Stimulated activated CD4-positive, alpha-beta T cell treated with anti-CD3 and anti-CD28 coated beads, Interleukin-4, amount 100 ng/mL, for 4 hours (primary cell): ENCODE data around the gene DNAH9.
"Not testable (repeated sequence)": the region's sequence is repeated elsewhere in the genome, so short reads cannot be mapped to it uniquely, and the experiment has no call there.

Experiments used
- DNase-seq, 2 experiments: peaks; one replicate each; pipeline ENCODE4 v3.0.0-alpha.2; 2020

Gene DNAH9

DNA sequence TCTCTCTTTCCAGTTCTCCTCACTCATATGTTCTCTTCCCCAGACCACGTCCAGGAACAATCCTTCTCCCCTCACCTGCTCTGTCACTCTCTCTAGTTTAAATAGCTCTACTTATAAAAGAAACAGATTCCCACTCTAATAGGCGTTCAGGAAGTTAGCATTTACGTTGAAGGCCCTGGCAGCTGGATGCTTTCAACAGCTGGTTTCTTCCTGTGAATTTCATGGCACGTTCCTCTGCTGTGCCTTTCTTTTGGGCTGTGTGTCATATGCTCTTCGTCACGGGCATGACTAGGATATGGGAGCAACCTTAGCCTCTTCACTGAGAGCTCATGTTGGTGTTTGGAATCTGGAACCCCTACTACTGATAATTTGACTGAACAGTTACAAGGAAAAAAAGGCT lies 325.8 kb downstream of the DNAH9 start:
- no peak for DNase-seq

DNA sequence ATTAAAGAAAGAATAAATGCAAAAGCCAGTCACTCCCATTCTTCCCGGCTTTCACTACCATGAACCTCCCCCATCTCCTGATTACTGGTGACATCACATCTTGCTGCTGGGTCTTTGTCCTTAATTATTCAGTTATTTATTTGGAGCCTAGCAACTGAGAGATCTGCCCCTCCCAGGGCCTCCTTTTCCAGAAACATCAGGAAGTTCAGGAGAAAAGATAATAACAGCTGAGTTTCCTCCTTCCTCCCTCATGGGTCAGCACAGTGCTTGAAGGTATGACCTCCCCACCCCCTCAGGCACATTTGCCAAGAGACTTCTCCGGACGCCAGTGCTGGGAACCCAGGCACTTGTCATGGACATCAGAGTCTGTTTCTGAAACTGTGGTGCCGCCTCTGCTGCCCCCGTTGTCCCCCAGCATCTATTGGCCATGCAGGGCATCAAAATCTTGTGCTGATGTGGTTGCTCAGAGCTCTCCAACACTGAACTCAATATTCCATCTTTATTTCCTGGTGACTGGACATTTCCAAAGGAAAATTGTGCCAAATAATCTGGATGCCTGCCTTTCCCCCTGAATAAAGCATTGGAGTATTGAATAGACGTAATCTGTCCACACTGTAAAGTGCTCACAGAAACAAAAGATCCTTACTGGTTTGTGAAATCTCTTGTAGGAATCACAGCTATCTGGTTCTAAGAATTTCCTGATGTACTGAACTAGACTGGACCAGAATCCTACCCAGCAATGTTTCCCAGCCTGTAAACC lies 327.2 kb downstream of the DNAH9 start:
- no peak for DNase-seq

DNA sequence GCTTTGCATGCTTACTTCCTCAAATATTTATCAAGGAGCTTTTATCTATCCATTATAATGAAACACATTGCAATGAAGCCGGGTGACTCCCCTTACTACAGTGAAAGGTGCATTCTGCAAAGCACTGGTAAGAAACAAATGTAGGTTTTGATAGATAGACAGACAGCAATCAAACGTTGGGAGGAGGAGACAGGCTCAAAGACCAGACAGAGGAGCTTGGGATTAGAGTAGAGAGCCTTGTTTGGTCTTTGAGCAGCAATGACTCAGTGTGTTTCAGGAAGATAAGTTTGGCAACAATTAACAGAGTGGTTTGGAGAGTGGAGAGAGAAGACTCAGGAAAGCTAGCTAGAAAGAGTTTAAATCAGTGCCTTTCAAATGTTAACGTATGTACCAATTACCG lies 330.2 kb downstream of the DNAH9 start:
- no peak for DNase-seq

DNA sequence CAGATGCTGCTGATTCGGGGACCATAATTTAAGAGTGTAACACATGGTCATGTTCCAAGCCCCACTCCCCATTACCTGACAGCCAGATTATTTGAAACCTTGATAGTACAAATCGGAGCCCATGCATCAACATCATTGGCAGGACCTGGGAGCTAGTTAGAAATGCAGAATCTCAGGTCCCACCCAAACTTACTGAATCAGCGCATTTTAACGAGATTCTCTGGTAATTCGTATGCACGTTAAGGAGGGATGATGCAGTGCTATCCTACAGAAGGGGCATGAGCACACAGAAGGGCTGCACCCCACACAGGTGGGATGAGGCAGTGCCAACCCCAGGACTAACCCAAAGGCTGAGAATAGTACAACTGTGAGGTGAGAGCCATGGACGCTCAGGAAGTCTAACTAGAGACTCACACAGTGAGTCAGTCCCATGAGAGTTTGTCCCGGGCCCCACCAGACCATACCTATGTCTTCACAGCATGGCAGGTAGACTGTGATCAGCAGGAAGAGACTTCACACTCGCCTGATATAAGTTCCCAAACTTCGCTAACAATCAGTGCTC lies 334.1 kb downstream of the DNAH9 start:
- no peak for DNase-seq

DNA sequence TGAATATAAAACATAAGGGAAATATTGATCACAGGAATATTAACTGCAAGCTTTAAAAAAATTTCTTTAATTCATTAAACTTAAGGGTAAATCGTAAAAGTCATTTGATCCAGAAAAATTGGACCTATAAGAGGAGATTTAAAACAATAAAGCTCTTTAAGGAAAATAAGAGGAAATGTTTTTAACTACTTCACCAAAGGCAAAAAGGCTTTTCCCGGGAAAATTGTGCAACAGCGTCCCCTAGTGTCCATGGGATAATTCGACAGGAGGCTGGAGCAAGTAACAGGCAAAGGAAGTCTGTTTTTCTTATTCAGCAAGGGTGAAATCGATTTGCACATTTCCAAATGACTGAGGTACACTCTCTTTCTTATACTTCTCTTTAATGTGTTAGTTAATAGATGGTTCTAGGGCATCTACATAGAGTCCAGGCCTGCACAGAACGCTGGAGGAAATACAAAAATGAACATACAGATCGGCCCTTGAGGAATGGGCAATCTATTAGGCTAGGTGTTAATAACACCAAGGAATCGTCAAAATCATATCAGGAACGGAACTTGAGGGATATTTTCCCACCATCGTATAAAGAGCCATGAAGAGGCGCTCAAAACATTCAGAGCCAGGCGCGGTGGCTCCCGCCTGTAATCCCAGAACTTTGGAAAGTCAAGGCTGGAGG lies 337.6 kb downstream of the DNAH9 start:
- DNase-seq = no peak

DNA sequence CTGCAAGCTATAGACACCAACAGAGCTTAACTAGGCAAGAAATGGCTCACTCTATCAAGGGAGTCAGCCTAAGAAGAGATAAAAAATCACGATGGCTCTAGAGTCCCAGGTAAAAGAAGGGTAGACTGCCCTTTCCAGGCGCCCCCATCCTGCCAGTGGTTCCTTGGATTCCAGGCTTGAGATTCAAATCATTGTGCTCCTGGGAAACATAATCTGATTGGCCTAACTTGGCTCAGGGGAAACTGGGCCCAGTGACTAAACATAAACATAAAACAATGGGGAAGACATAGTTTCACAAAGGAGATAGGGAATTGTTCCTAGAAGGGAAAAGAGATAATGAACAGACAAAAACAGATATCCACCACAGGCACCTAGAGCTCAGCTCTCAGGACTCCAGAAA lies 342.6 kb downstream of the DNAH9 start:
- no peak for DNase-seq

DNA sequence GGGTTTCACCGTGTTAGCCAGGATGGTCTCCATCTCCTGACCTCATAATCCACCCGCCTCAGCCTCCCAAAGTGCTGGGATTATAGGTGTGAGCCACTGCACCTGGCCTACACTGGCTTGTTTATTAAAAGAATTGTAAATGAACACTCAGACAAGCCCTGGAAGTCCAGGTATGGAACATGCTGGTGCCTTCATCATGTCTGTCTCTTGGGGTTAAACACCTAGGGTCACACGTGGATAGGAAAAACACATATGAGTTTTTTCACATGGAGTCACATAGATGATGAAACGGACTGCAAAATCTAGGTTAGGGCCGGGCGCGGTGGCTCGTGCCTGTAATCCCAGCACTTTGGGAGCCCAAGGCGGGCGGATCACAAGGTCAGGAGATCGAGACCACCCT lies 344.8 kb downstream of the DNAH9 start:
- DNase-seq = not testable (repeated sequence)

DNA sequence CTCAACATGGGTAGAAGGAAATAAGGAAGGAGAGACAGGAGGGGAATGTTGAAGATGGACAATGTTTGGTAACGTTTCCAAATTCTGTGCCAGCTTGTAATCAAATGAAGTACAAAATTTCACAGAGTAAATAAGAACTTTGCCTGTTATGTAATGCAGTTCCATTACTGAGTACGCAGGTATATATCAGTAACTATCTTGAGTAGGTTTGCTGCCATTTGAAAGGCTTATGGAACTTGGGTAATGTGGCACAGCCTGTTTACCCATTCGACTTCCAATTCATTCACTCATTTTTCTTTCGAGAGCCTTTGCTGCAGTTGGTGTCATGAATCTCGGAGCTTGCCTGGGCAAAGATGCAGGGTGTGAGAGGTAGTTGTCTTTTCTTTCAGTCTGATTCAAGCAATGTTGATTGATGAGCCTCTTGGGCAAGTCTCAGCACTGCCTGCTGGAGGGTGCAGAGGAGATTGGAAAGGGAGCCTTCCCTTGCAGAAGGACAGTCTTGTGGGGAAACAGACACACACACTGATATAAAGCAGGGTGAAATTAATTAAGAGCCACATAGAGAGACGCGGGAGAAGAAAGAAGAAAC lies 345.6 kb downstream of the DNAH9 start:
- no peak for DNase-seq

DNA sequence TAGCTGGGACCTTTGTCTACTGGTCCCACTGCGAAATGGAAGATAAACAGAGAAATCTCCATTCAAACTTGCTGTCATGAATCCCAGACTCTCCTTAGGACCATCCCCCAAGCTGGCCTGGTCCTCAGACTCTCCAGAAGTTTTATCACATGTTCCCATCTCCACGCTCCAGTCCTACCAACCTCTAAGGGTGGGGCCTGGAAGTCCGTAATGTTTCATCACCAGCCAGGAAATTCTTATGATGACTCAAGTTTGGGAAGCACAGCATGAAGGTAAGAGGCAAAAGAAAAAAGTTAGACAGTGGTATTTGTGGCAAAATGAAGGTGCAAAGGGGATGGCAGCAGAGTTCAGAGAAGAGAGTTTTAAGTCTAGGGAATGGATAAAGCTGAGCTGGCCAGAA lies 346.3 kb downstream of the DNAH9 start:
- DNase-seq = no peak

DNA sequence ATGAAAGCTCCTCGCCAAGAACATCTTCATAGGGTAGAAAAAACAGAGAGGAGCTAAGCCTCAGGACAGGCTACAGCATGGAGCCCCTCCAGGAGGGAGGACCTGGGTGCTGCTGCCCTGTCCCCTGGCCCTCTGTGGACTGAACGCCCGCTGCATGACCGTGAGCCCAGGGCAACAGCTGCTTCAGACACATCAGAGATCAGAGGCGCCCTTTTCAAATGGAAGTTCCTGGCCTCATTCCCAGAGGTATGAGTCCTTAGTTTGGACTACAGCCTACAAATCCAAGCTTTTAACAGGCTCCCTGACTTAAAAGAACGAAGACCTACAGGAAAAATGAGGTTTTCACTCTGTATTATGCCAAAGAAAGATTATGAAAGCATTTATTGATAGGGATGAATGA lies 350.5 kb downstream of the DNAH9 start:
- no peak for DNase-seq

DNA sequence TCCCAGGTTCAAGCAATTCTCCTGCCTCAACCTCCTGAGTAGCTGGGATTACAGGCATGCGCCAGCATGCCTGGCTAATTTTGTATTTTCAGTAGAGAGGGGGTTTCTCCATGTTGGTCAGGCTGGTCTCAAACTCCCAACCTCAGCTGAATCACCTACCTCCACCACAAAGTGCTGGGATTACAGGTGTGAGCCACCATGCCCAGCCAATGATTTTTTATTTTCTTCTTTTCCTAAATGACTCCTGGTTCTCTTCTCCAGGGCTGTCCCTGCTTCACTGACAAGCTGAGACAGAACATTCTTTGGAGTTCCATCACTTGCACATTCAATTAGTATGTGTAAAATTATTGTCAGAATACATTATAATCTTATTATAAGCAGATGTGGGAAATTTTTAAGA lies 351.3 kb downstream of the DNAH9 start:
- DNase-seq = not testable (repeated sequence)

DNA sequence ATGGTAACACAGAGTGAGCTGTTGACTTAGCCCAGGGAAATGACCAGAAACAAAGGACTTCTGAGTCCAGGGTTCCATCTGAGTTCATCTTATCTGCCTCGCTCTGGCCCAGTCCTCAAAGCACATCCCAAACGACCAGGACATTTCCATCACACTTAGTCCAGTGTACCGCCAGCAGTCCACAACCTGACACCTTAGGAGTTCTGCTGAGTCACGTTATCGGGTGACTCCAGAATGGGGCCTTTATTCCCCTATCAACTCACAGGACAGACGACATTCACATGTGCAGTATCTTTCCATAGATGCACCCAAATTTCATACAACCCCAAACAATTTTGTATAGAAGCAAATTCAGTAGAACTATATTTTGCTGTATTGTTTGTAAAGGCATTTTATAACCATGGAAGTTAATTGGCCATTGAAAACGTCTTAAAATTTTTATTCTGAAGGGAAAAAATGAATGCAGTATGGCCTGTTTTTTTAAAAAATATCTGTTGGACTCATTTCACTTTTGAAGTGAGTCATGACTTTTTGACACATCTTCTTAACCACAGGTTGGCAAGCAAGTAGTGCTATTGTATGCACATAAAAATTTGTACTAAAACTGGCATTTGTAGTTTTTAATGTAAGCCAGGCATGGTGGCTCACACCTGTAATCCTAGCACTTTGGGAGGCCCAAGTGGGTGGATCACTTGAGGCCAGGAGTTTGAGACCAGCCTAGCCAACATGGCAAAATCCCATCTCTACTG lies 352.7 kb downstream of the DNAH9 start:
- no peak for DNase-seq

DNA sequence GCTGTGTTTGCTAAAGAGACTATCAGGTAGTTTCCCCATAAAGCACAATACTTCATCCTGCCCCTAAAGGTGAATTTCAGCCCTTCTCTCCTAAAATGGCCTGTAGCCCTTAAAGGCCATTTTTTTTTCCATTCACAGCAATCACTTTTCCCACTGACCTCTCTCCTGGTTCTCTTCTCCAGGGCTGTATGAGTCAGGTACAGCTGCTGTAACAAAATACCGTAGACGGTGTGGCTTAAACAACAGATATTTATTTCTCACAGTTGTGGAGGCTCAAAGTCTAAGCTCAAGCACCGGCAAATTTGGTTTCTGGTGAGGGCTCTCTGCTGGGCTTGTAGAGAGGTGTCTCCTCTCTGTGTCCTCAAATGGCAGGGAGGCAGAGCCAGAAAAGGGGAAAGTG lies 354.3 kb downstream of the DNAH9 start:
- no peak for DNase-seq

DNA sequence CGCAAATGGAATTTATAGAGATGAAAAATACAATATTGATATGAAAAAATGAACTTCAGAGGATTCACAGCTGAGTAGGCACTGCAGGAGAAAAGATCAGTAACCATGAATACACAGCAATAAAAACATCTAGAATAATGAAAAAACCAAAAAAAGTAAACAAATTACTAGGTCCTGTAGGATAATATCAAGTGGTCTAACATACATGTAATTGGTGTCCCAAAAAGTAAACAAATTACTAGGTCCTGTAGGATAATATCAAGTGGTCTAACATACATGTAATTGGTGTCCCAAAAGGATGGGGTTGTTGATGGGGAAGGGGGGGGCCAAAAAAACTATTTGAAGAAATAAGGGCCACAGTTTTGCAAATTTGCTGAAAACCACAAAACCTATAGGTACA lies 355.7 kb downstream of the DNAH9 start:
- no peak for DNase-seq

DNA sequence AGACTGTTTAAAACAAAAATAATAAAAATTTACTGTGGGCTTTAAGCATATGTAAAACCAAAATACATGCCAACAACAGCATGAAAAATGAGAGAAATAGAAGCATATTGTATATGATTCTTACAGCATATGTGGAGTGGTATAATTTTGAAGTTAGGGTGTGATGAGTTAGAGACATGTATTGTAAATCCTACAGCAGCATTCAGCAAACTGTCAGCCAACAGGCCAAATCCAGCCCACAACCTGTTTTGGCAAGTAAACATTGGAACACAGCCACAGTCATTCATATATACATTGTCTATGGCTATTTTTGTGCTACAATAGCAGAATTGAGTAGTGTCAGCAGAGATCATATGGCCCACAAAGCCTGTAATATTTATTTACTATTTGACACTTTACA lies 356.7 kb downstream of the DNAH9 start:
- DNase-seq = no peak

DNA sequence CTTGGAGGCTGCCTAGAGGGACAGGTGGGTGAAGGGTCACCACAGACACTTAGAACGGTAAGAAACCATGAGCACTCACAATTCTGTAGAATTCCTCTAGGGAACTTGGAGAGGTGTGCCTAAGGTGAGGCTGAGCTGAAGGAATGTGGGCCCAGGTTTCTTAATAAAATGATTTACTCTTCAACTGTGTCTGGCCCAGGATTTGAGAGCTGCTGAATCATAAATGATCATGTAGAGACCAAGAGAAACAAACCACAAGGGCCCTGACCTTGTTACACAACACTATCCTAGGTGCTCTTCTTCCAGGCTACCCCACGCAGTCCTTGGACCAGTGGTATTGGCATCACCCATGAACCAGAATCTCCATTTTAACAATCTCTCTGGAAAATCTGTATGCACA lies 371.3 kb downstream of the DNAH9 start:
- DNase-seq = no peak

DNA sequence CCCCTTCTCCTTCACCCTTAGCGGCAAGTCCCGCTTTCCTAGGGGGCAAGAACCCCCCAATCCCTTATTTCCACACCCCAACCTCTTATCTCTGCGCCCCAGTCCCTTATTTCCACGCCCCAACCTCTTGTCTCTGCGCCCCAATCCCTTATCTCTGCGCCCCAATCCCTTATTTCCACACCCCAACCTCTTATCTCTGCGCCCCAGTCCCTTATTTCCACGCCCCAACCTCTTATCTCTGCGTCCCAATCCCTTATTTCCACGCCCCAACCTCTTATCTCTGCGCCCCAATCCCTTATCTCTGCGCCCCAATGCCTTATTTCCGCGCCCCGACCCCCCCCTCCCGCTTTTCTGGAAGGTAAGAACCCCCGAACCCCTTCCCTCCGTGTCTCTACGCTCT lies 374.5 kb downstream of the DNAH9 start:
- not testable (repeated sequence) for DNase-seq

DNA sequence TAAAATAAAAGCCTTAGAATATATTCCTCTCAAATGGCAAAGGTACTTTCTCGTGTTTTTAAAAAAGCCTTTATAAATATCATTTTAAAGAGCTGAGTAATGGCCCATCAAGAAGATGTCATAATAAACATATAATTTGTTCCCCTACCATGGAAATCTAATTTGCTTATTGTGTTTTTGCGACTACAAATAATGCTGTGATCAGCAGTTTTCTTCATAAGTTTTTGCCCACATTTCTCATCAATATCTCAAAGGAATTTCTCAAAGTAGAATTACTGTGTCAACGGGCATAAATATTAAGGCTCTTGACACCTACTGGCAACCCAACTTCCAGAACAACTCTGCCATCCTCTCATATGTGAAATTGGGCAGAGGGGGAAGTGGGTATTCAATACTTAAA lies 381.5 kb downstream of the DNAH9 start:
- DNase-seq = no peak

DNA sequence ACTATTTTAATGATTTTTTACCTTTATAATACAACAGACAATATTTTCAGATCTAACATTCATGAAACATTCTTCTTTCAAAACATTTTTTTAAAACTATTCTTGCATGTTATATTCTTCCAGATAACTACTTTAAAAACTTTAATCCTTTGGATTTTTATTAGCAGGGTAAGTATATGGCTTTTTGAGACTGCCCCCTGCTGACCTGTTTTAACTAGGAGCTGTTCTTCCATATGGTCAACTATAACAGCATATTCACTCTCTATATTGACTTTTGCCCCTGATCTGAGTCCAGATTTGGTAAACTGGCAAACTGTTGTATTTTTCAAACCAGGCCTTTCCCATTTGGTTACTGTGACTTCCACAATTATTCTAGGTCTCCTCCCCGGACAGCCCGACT lies 382.5 kb downstream of the DNAH9 start:
- DNase-seq = no peak

DNA sequence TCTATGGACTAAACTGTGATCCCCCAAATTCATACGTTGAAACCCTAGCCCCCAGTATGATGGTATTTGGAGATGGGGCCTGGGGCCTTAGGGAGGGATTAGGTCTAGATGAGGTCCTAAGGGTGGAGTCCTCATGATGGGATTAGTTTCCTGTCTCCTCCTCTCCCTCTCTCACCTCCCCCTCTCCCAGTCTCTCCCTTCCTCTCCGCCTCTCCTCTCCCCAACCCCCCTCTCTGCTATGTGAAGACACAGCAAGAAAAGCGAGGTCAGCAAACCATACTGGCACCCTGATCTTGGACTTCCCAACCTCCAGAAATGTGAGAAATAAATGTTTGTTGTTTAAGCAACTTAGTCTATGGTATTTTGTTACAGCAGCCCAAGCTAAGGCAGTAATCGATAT lies 383.6 kb downstream of the DNAH9 start:
- no peak for DNase-seq

DNA sequence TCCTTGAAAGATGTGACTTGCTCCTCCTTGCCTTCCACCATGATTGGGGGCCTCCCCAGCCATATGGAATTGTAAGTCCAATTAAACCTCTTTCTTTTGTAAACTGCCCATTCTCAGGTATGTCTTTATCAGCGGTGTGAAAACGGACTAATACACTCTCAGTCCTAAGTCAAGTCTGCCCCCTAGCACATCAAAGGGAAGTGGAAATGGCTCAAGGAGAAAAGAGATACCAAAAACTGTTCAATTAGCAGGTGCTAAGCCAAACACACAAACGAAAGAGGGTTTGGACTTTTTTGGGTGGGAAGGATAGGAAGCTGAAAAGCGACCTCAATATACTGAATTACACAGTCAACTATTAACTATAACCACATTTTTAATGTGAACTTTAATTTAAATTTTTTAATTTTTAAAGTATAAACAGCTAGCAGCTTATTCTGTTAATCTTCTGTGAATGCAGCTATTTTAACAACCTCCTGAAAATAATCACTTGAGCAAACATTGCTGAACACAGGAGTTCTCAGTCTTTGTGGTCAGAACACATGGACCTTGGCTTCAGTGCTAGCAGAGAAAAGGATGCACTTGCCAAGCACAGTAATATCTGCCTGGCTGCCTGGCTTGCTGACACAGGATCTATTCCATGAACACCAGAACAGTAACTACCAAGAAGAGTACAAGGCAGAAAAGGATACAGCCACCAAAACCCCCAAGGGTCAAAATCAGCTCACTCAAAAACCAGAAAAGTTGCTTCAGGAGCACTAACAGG lies 388.1 kb downstream of the DNAH9 start:
- no peak for DNase-seq

DNA sequence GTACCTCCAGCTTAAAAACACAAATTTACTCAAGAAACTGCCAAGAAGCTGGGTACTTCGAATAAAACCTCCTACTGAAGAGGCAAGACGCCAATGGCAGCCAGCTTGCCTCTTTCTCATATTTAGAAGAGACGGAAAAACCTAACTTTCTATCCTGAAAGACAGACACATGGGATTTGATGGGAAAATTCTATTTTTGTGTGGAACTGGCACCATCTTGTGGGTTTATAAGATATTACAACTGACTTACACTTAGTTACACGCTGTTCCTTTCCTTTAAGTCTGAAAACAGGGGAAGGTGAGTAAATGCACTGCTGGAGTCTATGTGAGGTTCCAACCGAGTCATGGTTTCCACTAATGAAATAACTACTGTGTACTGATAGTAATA lies 388.7 kb downstream of the DNAH9 start:
- no peak for DNase-seq
